HEK293 (cell line): ENCODE results near the gene FANCC.

Experiments
- CTCF ChIA-PET: fragments of 350-600 bp; formaldehyde crosslinking; extraction: SDS; loops from one replicate; lab custom pipeline; 2021; ENCODE audit warnings: antibody characterized with exemption; lab: Yijun Ruan, JAX
- POLR2A ChIA-PET: fragments of 300-600 bp; formaldehyde crosslinking; extraction: SDS; loops from one replicate; lab custom pipeline; 2020; ENCODE audit warnings: antibody characterized with exemption, inconsistent platforms; lab: Yijun Ruan, JAX
- H3K27ac ChIP-seq: fragments of 200-500 bp; sonication (Bioruptor generic); 2 replicates; pipeline ENCODE4 v1.5.1; 2014; ENCODE audit warnings: low read depth, low read length, control low read depth, inconsistent platforms; ENCODE audit errors: extremely low read depth
- H3K36me3 ChIP-seq, 2 experiments: fragments of 200-500 bp in 1 of 2; sonication (Bioruptor generic) in 1 of 2; 1 replicate in 1 of 2; 2 replicates in 1 of 2; pipeline ENCODE4 v1.5.1; 2014 to 2017; ENCODE audit warnings: inconsistent platforms in 2 of 2, low read length in 2 of 2; ENCODE audit not compliant: control insufficient read depth in 2 of 2, insufficient read depth in 1 of 2
- H3K4me1 ChIP-seq: fragments of 200-500 bp; sonication (Bioruptor generic); 2 replicates; pipeline ENCODE4 v1.5.1; 2014; ENCODE audit warnings: mild to moderate bottlenecking, low read length, inconsistent platforms; ENCODE audit not compliant: control insufficient read depth, insufficient read depth
- H3K4me3 ChIP-seq: 2 replicates; pipeline ENCODE4 v1.5.1; 2011; ENCODE audit warnings: low read depth, mild to moderate bottlenecking, control low read depth, low read length, moderate library complexity
- H3K9me3 ChIP-seq: fragments of 200-500 bp; sonication (Bioruptor generic); 2 replicates; pipeline ENCODE4 v1.5.1; 2014; ENCODE audit warnings: low read depth, low read length, inconsistent platforms; ENCODE audit not compliant: control insufficient read depth, insufficient read depth
- BCL11A ChIP-seq: fragments of 450-650 bp; formaldehyde crosslinking; IDR thresholded peaks from 2 replicates; pipeline ENCODE4 v1.5.1; 2016; ENCODE audit warnings: low read depth, missing biosample characterization, missing genetic modification characterization
- EGR2 ChIP-seq: fragments of 450-650 bp; formaldehyde crosslinking; IDR thresholded peaks from 2 replicates; pipeline ENCODE4 v1.5.1; 2016; ENCODE audit warnings: low read depth, missing biosample characterization, missing genetic modification characterization
- GLIS2 ChIP-seq: fragments of 450-650 bp; formaldehyde crosslinking; IDR thresholded peaks from 2 replicates; pipeline ENCODE4 v1.5.1; 2016; ENCODE audit warnings: missing biosample characterization, missing genetic modification characterization
- IKZF3 ChIP-seq: fragments of 450-650 bp; IDR thresholded peaks from 2 replicates; pipeline ENCODE4 v1.5.0; 2018; ENCODE audit warnings: missing biosample characterization, mild to moderate bottlenecking, missing genetic modification characterization, moderate library complexity
- KLF9 ChIP-seq: fragments of 450-650 bp; formaldehyde crosslinking; IDR thresholded peaks from 2 replicates; pipeline ENCODE4 v1.5.1; 2016; ENCODE audit warnings: missing biosample characterization, missing genetic modification characterization, low read depth
- RBAK ChIP-seq: fragments of 450-650 bp; formaldehyde crosslinking; IDR thresholded peaks from 2 replicates; pipeline ENCODE4 v1.5.1; 2016; ENCODE audit warnings: missing biosample characterization, missing genetic modification characterization
- SETDB1 ChIP-seq: IDR thresholded peaks from one replicate; pipeline ENCODE4 v1.6.1; 2017; ENCODE audit warnings: mild to moderate bottlenecking, low read length, moderate library complexity, mixed read lengths; ENCODE audit not compliant: insufficient read length
- ZBTB11 ChIP-seq: fragments of 450-650 bp; formaldehyde crosslinking; conservative IDR thresholded peaks from 2 replicates; pipeline ENCODE4 v1.5.1; 2016; ENCODE audit warnings: low read depth, missing biosample characterization, missing genetic modification characterization
- ZBTB17 ChIP-seq: fragments of 450-650 bp; formaldehyde crosslinking; IDR thresholded peaks from 2 replicates; pipeline ENCODE4 v1.5.1; 2016; ENCODE audit warnings: missing biosample characterization, missing genetic modification characterization
- ZBTB49 ChIP-seq: fragments of 450-650 bp; formaldehyde crosslinking; IDR thresholded peaks from 2 replicates; pipeline ENCODE4 v1.5.1; 2016; ENCODE audit warnings: missing biosample characterization, missing genetic modification characterization, low read depth
- ZNF140 ChIP-seq: fragments of 450-650 bp; formaldehyde crosslinking; IDR thresholded peaks from 2 replicates; pipeline ENCODE4 v1.5.1; 2016; ENCODE audit warnings: missing biosample characterization, missing genetic modification characterization
- ZNF366 ChIP-seq: fragments of 450-650 bp; formaldehyde crosslinking; conservative IDR thresholded peaks from 2 replicates; pipeline ENCODE4 v1.5.1; 2016; ENCODE audit warnings: missing biosample characterization, missing genetic modification characterization
- ZNF513 ChIP-seq: fragments of 450-650 bp; IDR thresholded peaks from 2 replicates; pipeline ENCODE4 v1.5.1; 2018; ENCODE audit warnings: missing biosample characterization, missing genetic modification characterization
- ZNF521 ChIP-seq: fragments of 450-650 bp; formaldehyde crosslinking; IDR thresholded peaks from 2 replicates; pipeline ENCODE4 v1.5.1; 2017; ENCODE audit warnings: missing biosample characterization, mild to moderate bottlenecking, missing genetic modification characterization
- ZNF768 ChIP-seq: fragments of 450-650 bp; formaldehyde crosslinking; IDR thresholded peaks from 2 replicates; pipeline ENCODE4 v1.5.1; 2018; ENCODE audit warnings: missing biosample characterization, mild to moderate bottlenecking, missing genetic modification characterization
- ZNF791 ChIP-seq: fragments of 450-650 bp; formaldehyde crosslinking; IDR thresholded peaks from 2 replicates; pipeline ENCODE4 v1.5.1; 2016; ENCODE audit warnings: missing biosample characterization, missing genetic modification characterization
- ZNF792 ChIP-seq: fragments of 450-650 bp; formaldehyde crosslinking; IDR thresholded peaks from 2 replicates; pipeline ENCODE4 v1.5.1; 2016; ENCODE audit warnings: missing biosample characterization, missing genetic modification characterization

The FANCC gene

GRCh38 chr9:95357316-95357715 lies 39.8 kb upstream of the FANCC start:
- H3K9me3 ChIP-seq, result no peaks in the 10 kb centered on the region
- H3K27ac ChIP-seq, result no peak overlapping the region
- CTCF ChIA-PET, result no interaction called here
- TF ChIP-seq ZNF140 (tag by site-specific recombination) (no peak), ZNF768 (tag by site-specific recombination) (no peak), GLIS2 (tag by site-specific recombination) (no peak), ZBTB17 (no peak), ZBTB49 (tag by site-specific recombination) (no peak), ZNF791 (no peak), ZNF792 (tag by site-specific recombination) (no peak), RBAK (tag by site-specific recombination) (no peak), KLF9 (tag by site-specific recombination) (no peak), ZNF366 (no peak), ZNF521 (tag by site-specific recombination) (no peak), BCL11A (tag by site-specific recombination) (no peak), IKZF3 (tag by site-specific recombination) (no peak)
- TF ChIP-seq, all 188 proteins: peak for 0
- Histone ChIP-seq H3K36me3 (no peaks in the 10 kb centered on the region), H3K4me1 (no peaks in the 10 kb centered on the region), H3K4me3 (no peak overlapping the region)
- POLR2A ChIA-PET, result no interaction called here

- no peaks in the 10 kb centered on the region for H3K4me1 ChIP-seq
- ChIA-PET POLR2A (no interaction called here), CTCF (interaction anchor here (0.7 to 1.4 kb wide), 3 partner anchors 26 to 371 kb away, joined by 3 to 4 read pairs (median 3); no protein-coding TSS in a partner anchor)
- no peak overlapping the region for H3K27ac ChIP-seq
- H3K9me3 ChIP-seq, result no peaks in the 10 kb centered on the region
- H3K36me3 ChIP-seq, result no peaks in the 10 kb centered on the region
- peak; percentile 29; the same call in 1 of the 2 replicates for TF ChIP-seq EGR2 (tag by site-specific recombination)
- no peak for TF ChIP-seq SETDB1
- H3K4me3 ChIP-seq, result no peak overlapping the region
Measured at GRCh38 chr9:95355500-95355899, 38.0 kb upstream of the FANCC start.

- CTCF ChIA-PET, result interaction anchor here (0.7 kb wide), 1 partner anchor 110 kb away, joined by 3 read pairs; no protein-coding TSS in a partner anchor
Measured at GRCh38 chr9:95351051-95351450, 33.5 kb upstream of the FANCC start.

More at GRCh38 chr9:95351051-95351450, 33.5 kb upstream of the FANCC start:
- no peaks in the 10 kb centered on the region for H3K36me3 ChIP-seq
- no peaks in the 10 kb centered on the region for H3K4me1 ChIP-seq
- H3K27ac ChIP-seq, result no peak overlapping the region
- no peaks in the 10 kb centered on the region for H3K9me3 ChIP-seq
- TF ChIP-seq ZNF513 (no peak), ZBTB11 (tag by site-specific recombination) (no peak)
- no peak overlapping the region for H3K4me3 ChIP-seq
- POLR2A ChIA-PET, result no interaction called here
